Chondrocyte (in vitro differentiated cells): ENCODE data around the gene TMEM178B. TPM values are rescaled to one million over a fixed set of nuclear protein-coding genes. Genes with fewer than 3 reads are reported as not detected.

Experiments
- DNase-seq: peaks from one replicate; pipeline ENCODE4 v3.0.0; 2021; ENCODE audit warnings: mixed read lengths, low spot score
- H3K27ac Mint-ChIP-seq: one replicate; pipeline ENCODE4 v1.8.0; 2021; ENCODE audit warnings: mild to moderate bottlenecking, moderate library complexity, mixed read lengths; ENCODE audit not compliant: unreplicated experiment
- H3K27me3 Mint-ChIP-seq: 2 replicates; pipeline ENCODE4 v1.8.0; 2021; ENCODE audit warnings: low read depth, mixed read lengths
- H3K36me3 Mint-ChIP-seq: 2 replicates; pipeline ENCODE4 v1.8.0; 2021; ENCODE audit warnings: low read depth, mixed read lengths
- H3K4me1 Mint-ChIP-seq: 2 replicates; pipeline ENCODE4 v1.8.0; 2021; ENCODE audit warnings: low read depth, mild to moderate bottlenecking, mixed read lengths
- H3K4me3 Mint-ChIP-seq: one replicate; pipeline ENCODE4 v1.8.0; 2021; ENCODE audit warnings: mild to moderate bottlenecking, moderate library complexity, mixed read lengths; ENCODE audit not compliant: unreplicated experiment
- H3K9me3 Mint-ChIP-seq: 2 replicates; pipeline ENCODE4 v1.8.0; 2021; ENCODE audit warnings: low read depth, mixed read lengths
- CTCF ChIP-seq: fragments of 200-600 bp; sonication (generic); IDR thresholded peaks from 2 replicates; pipeline ENCODE4 v1.5.0; 2021; ENCODE audit warnings: antibody characterized with exemption, mild to moderate bottlenecking, moderate library complexity
- total RNA-seq: library from RNA; stranded (reverse); gene quantifications from 3 replicates; pipeline ENCODE4 v1.2.1, GENCODE V29; 2021

Gene TMEM178B
- total RNA-seq, 1 donor from 2014 or later, result 0.92 TPM

- DNase-seq, result no peak
- H3K4me3 Mint-ChIP-seq, result no peak overlapping the region
- H3K4me1 Mint-ChIP-seq, result no peaks in the 10 kb centered on the region
- no peak for TF ChIP-seq CTCF
- H3K27me3 Mint-ChIP-seq, result peaks cover 35% of the 10 kb centered on the region
- H3K36me3 Mint-ChIP-seq, result peaks cover 3% of the 10 kb centered on the region
- H3K9me3 Mint-ChIP-seq, result peaks cover 13% of the 10 kb centered on the region
- no peak overlapping the region for H3K27ac Mint-ChIP-seq
Measured at GRCh38 chr7:141513720-141514119, 439.9 kb downstream of the TMEM178B start.

GRCh38 chr7:141515941-141516340 is 442.1 kb downstream of the TMEM178B start:
- H3K4me3 Mint-ChIP-seq, result no peak overlapping the region
- no peak overlapping the region for H3K27ac Mint-ChIP-seq
- no peak for TF ChIP-seq CTCF
- no peaks in the 10 kb centered on the region for H3K4me1 Mint-ChIP-seq
- DNase-seq, result no peak
- H3K36me3 Mint-ChIP-seq, result peaks cover 3% of the 10 kb centered on the region
- peaks cover 13% of the 10 kb centered on the region for H3K9me3 Mint-ChIP-seq
- H3K27me3 Mint-ChIP-seq, result peaks cover 29% of the 10 kb centered on the region

- Mint-ChIP-seq H3K4me1 (no peaks in the 10 kb centered on the region), H3K27me3 (peaks cover 19% of the 10 kb centered on the region), H3K27ac (no peak overlapping the region), H3K36me3 (no peaks in the 10 kb centered on the region), H3K4me3 (no peak overlapping the region), H3K9me3 (no peaks in the 10 kb centered on the region)
- no peak for TF ChIP-seq CTCF
- DNase-seq, result no peak
Measured at GRCh38 chr7:141519623-141520022, 445.8 kb downstream of the TMEM178B start.

GRCh38 chr7:141522657-141523342 is 448.9 kb downstream of the TMEM178B start:
- no peaks in the 10 kb centered on the region for H3K9me3 Mint-ChIP-seq
- peaks cover 19% of the 10 kb centered on the region for H3K27me3 Mint-ChIP-seq
- H3K27ac Mint-ChIP-seq, result no peak overlapping the region
- TF ChIP-seq CTCF, result no peak
- no peaks in the 10 kb centered on the region for H3K36me3 Mint-ChIP-seq
- DNase-seq, result no peak
- no peaks in the 10 kb centered on the region for H3K4me1 Mint-ChIP-seq
- H3K4me3 Mint-ChIP-seq, result no peak overlapping the region

GRCh38 chr7:141525973-141526514 is 452.2 kb downstream of the TMEM178B start:
- no peak for TF ChIP-seq CTCF
- no peak for DNase-seq
- H3K36me3 Mint-ChIP-seq, result no peaks in the 10 kb centered on the region
- H3K4me1 Mint-ChIP-seq, result no peaks in the 10 kb centered on the region
- H3K4me3 Mint-ChIP-seq, result no peak overlapping the region
- H3K9me3 Mint-ChIP-seq, result no peaks in the 10 kb centered on the region
- H3K27ac Mint-ChIP-seq, result no peak overlapping the region
- H3K27me3 Mint-ChIP-seq, result peaks cover 27% of the 10 kb centered on the region
